Psoas muscle (tissue), 8 donors: ENCODE measurements around the gene MPRIP. TPM values are rescaled to one million over a fixed set of nuclear protein-coding genes. Genes with fewer than 3 reads are reported as not detected.
A peak's percentile ranks its signal among the peaks of the same experiment; 100 is the strongest.

ENCODE experiments used
- ATAC-seq, 4 donors: fragments of 200-7000 bp; cut with Tn5 transposase; one replicate each; pipeline ENCODE4 v1.9.1; 2020; ENCODE audit warnings: moderate library complexity in 3 of 4, mild to moderate bottlenecking in 2 of 4
- DNase-seq, 2 donors: peaks; one replicate each; pipeline ENCODE4 v3.0.0-alpha.2; 2020
- H3K27ac ChIP-seq: fragments of 200-600 bp; one replicate; pipeline ENCODE4 v1.8.0; 2022
- H3K27me3 ChIP-seq, 3 donors: fragments of 200-600 bp in 1 of 3; one replicate each; pipeline versions ENCODE4 v1.6.1 to v1.8.0; 2013 to 2022; ENCODE audit warnings: low read length in 2 of 3, mild to moderate bottlenecking in 2 of 3, moderate library complexity in 1 of 3; ENCODE audit not compliant: insufficient read depth in 3 of 3
- H3K36me3 ChIP-seq, 2 donors: fragments of 200-600 bp in 1 of 2; one replicate each; pipeline versions ENCODE4 v1.6.1 to v1.8.0; 2013 to 2022; ENCODE audit warnings: low read depth in 1 of 2, mild to moderate bottlenecking in 1 of 2, moderate library complexity in 1 of 2; ENCODE audit not compliant: insufficient read depth in 1 of 2
- H3K4me1 ChIP-seq: fragments of 200-600 bp; one replicate; pipeline ENCODE4 v1.8.0; 2022
- H3K4me3 ChIP-seq: fragments of 200-600 bp; one replicate; pipeline ENCODE4 v1.8.0; 2022; ENCODE audit warnings: mild to moderate bottlenecking
- H3K9me3 ChIP-seq: fragments of 200-600 bp; one replicate; pipeline ENCODE4 v1.8.0; 2022
- WGBS, 3 donors: extraction: QIAGEN DNeasy Blood & Tissue Kit; methylation state at CpG; one replicate each; pipeline versions ENCODE4 v1.1.6 to v1.1.7; 2013; 5-methylcytosine and 5-hydroxymethylcytosine counted together
- intact Hi-C, 2 donors: fragments of 100-400 bp; cut with DNase I; formaldehyde crosslinking; loops; one replicate each; pipeline versions ENCODE4 v1.11.0 to v1.14.2; 2022
- polyA plus RNA-seq, 3 donors: library from polyadenylated mRNA; stranded (reverse); fragments of 200-250 nt; gene quantifications; one replicate each; pipeline ENCODE4 v1.2.3, GENCODE V29; 2013
- total RNA-seq, 4 donors: library from RNA; stranded (reverse); fragmentation: NEBNext Ultra II Directional in 2 of 4; extraction: Animal tissue kit (Norgen Biotek cat#: 25700) in 2 of 4; gene quantifications; one replicate each; pipeline versions ENCODE4 v1.2.1 to v1.2.4, GENCODE V29; 2021 to 2023
- TF ChIP-seq, protein P1 (sequence below): fragments of 200-600 bp; IDR thresholded peaks from one replicate; pipeline ENCODE4 v1.8.0; 2022; ENCODE audit warnings: antibody characterized with exemption
- donor health status: healthy with polysubstance abuse.
- donor health status: DM: no; HTN: no; CAD: no; lungs with moderate emphysema.
- donor health status: Bipolar disorder and iron deficiency.
- donor health status: healthy.
- donor health status: DM: yes; HTN: yes; CAD: no.
- donor health status: DM: no; HTN: no; CAD: no.
- donor health status: DM: no; HTN: no; CAD: no.
- donor health status: DM: yes; HTN: yes; CAD: no.

MPRIP gene
- total and polyA plus RNA-seq, 7 donors: 142 to 322 (median 244) TPM

DNA sequence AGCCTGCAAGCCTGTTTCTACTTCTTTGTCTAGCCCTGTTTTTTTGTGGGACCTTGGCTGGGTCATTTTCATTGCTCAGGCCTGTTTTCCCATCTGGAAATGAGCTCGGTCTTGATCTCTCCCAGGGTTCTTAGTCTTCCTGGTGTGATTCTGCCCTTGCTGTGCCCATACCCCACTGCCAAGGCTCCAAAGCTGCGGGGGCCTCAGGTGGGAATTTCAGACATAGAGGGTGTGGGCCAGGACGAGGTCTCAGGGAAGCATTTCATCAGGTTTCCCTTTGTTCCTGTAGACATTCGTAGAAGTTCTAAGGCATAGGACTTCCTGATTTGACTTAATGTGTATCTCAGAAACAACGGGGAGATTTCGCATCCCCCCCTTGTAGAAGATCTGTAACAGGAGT is 5.8 kb downstream of the MPRIP start:
- intact Hi-C loops: no loop called here

DNA sequence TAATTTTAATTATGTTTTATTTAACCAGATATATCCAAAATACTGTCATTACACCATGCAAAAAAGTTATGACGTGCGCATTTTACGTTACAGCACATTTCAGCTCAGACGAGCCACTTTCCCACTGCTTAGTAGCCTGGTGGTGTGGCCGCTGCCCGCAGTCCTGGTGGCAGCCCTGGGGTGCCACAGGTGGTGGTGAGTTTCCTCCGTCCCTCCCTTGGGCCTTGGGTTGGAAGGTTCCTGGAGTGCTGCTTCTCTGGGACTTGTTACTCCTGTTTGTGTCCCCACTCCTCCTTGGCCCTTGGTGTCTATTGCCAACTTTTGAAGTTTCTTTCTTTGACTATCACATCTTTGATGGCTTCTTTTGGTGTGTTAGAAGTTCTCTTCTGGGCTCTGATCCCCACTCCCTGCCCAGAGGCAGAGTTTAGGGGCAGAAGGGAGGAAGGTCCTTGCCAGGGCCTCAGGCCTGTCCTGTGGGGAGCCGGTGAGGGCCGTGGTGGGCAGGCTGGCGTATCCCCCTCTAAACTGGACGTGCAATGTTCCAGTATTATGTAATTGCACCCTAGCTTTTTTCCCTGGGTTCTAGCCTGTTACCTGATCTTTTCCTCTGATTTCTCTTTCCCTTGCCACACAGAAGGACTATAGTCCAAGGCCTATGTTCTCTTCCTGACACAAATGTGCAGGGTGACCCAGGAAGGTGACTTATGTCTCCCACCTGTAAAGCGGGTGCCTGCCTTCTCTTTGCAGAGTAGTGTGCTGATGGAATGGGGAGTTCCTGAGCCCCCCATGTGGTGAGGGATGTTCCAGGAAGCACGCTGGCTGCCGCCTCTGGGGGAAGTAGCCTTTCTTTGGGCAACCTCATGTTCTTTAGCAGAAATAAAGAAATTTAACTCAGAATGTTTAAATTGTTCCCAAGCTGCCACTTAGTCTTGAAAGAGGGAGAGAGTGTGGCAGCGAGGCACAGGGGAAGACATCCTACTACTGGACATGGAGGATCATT is 8.4 kb downstream of the MPRIP start:
- WGBS, 3 donors: 78 to 89% (median 78%) methylated on average over 15 of the region's 15 CpGs
- no peak for ATAC-seq
- intact Hi-C loops: no loop called here
- TF ChIP-seq, protein P1, sequence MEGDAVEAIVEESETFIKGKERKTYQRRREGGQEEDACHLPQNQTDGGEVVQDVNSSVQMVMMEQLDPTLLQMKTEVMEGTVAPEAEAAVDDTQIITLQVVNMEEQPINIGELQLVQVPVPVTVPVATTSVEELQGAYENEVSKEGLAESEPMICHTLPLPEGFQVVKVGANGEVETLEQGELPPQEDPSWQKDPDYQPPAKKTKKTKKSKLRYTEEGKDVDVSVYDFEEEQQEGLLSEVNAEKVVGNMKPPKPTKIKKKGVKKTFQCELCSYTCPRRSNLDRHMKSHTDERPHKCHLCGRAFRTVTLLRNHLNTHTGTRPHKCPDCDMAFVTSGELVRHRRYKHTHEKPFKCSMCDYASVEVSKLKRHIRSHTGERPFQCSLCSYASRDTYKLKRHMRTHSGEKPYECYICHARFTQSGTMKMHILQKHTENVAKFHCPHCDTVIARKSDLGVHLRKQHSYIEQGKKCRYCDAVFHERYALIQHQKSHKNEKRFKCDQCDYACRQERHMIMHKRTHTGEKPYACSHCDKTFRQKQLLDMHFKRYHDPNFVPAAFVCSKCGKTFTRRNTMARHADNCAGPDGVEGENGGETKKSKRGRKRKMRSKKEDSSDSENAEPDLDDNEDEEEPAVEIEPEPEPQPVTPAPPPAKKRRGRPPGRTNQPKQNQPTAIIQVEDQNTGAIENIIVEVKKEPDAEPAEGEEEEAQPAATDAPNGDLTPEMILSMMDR: no peak
- peaks cover 97% of the 10 kb centered on the region for H3K4me1 ChIP-seq
- H3K36me3 ChIP-seq: no peaks in the 10 kb centered on the region
- H3K27me3 ChIP-seq: no peaks in the 10 kb centered on the region
- no peaks in the 10 kb centered on the region for H3K9me3 ChIP-seq
- peak overlapping the region; percentile 19 for H3K4me3 ChIP-seq
- DNase-seq: no peak
- H3K27ac ChIP-seq: peak overlapping the region; percentile 96

More for the DNA sequence above, 5.8 kb downstream of the MPRIP start:
- H3K36me3 ChIP-seq: no peaks in the 10 kb centered on the region
- no peaks in the 10 kb centered on the region for H3K27me3 ChIP-seq
- DNase-seq (no peak), ATAC-seq (no peak)
- TF ChIP-seq, protein P1: no peak
- peak overlapping the region; percentile 96 for H3K27ac ChIP-seq
- H3K4me1 ChIP-seq: peaks cover 94% of the 10 kb centered on the region
- WGBS, 3 donors: 16 to 62% (median 25%) methylated on average over 6 of the region's 6 CpGs
- no peak overlapping the region for H3K4me3 ChIP-seq
- no peaks in the 10 kb centered on the region for H3K9me3 ChIP-seq

DNA sequence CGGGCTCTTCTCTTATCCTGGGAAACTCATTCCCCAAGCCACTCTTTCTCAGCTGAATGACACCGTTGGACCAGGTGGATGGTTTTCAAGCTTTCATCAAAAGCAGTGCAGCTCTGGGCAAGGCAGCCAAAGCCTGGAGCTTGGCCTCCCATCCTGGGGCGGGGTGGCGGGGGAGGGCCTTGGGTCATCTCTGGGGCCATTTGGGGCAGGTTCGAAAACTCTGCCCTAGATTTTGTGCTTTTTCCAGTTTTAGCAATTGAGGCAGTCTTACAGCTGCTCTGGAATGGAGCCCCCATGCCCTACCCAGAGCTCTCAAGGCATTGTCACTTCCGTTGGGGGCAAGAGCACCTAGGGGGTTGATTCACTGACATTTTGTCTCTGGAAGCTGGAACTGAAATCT is 9.1 kb downstream of the MPRIP start:
- no peaks in the 10 kb centered on the region for H3K36me3 ChIP-seq
- H3K27ac ChIP-seq: peak overlapping the region; percentile 96
- no peaks in the 10 kb centered on the region for H3K27me3 ChIP-seq
- peak overlapping the region; percentile 19 for H3K4me3 ChIP-seq
- H3K9me3 ChIP-seq: no peaks in the 10 kb centered on the region
- DNase-seq: no peak
- peaks cover 97% of the 10 kb centered on the region for H3K4me1 ChIP-seq
- TF ChIP-seq, protein P1: no peak
- no peak for ATAC-seq
- 40 to 61% (median 42%) methylated on average over 6 of the region's 6 CpGs for WGBS, 3 donors
- intact Hi-C loops: no loop called here

DNA sequence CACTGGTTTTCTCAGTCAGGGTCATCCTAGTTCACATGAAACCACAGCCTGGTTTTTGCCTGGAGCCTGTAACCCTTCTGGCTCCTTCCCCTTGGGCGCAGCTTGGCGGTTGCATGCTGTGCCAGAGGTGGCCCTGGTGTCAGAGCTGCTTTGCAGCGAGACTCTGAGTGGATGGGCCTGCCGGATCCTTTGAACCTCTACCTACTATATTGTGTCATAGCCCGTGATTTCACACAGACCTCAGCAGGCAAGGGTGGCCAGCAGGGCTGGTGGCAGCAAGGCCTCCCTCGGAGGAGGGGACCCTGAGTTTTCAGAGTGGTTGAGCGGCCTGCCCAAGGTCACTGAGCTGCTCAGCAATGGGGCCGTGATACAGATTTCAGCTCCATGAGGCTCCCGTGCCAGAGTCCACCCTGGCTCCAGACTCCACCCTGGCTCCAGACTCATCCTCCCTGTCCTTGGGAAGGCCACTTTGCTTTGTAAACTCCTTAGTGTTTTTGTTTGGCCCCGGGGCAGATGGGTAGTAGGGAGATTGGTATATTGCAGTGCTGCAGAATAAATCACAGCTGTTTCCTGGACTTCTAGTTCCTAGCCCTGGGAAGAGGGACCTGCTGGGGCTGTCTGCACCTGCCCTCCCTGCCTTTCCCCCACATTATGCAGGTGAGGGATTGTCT is 9.7 kb downstream of the MPRIP start:
- Histone ChIP-seq H3K27me3 (no peaks in the 10 kb centered on the region), H3K4me3 (peak overlapping the region; percentile 19), H3K4me1 (peaks cover 98% of the 10 kb centered on the region), H3K27ac (peak overlapping the region; percentile 96), H3K9me3 (no peaks in the 10 kb centered on the region), H3K36me3 (no peaks in the 10 kb centered on the region)
- ATAC-seq (peak; percentile 52 to 68 (median 64)), DNase-seq (peak; percentile 53 to 80)
- intact Hi-C loops: no loop called here
- TF ChIP-seq, protein P1: no peak
- 16 to 29% (median 19%) methylated on average over 10 of the region's 10 CpGs for WGBS, 3 donors
